Erythroblast (primary cell): ENCODE results near the gene BEND3.

ENCODE experiments used
- GATA1 ChIP-seq: IDR thresholded peaks from 2 replicates; pipeline ENCODE4 v1.6.1; 2011; ENCODE audit warnings: low read depth, mild to moderate bottlenecking, control low read depth, low read length, moderate library complexity
- POLR2A ChIP-seq: IDR thresholded peaks from 2 replicates; pipeline ENCODE4 v1.6.1; 2011; ENCODE audit warnings: mild to moderate bottlenecking, low read length

DNA sequence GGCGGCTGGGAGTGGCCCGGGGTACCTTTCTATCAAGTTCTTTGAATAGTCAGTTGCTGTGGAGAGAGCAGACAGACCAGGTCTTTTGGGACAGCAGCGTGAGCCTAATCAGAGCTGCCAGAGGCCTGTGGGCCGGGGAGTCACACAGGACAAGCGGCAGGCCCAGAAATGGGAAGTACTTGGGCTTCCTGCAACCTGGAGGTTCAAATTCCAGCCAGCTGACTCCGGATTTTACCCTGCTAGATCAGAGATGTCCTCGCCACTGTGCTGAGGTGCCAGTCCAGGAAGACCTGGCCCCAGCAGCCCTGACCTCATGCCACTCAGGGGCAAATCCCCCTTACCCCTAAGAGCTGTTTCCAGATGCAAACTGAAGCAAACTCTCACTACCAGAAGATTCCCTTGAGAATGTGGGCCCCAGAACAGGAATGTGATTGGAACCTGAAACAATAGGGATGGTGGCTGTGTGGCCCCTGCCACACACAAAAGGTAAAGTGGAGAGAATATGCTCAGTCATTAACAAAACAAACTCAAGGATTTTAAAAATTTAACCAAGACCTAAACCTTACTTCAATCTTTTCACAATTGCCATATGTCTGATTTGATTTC lies 9.7 kb downstream of the BEND3 start:
- TF ChIP-seq POLR2A (no peak), GATA1 (no peak)
